Thoracic aorta (tissue), 2 donors: ENCODE results near the gene SFTPD. TPM values are rescaled to one million over a fixed set of nuclear protein-coding genes. Genes with fewer than 3 reads are reported as not detected.
"Not testable (repeated sequence)": the region's sequence is repeated elsewhere in the genome, so short reads cannot be mapped to it uniquely, and the experiment has no call there.

Experiments used
- ATAC-seq: fragments of 150-250 bp; one replicate; pipeline ENCODE4 v1.8.0; 2017; ENCODE audit warnings: low read depth; ENCODE audit not compliant: insufficient number of reproducible peaks, low FRiP score
- DNase-seq: peaks from one replicate; pipeline ENCODE4 v3.0.0-alpha.2; 2020; ENCODE audit warnings: low spot score
- H3K27ac ChIP-seq, 2 donors: fragments of 200-600 bp; sonication (generic); 1 replicate in 1 of 2; 2 replicates in 1 of 2; pipeline ENCODE4 v1.5.1; 2016; ENCODE audit warnings: mild to moderate bottlenecking in 2 of 2, moderate library complexity in 2 of 2
- H3K27me3 ChIP-seq: fragments of 200-600 bp; sonication (generic); replicated peaks from 2 replicates; pipeline ENCODE4 v1.6.0; 2016; ENCODE audit warnings: mild to moderate bottlenecking; ENCODE audit not compliant: insufficient read depth
- H3K36me3 ChIP-seq: fragments of 200-600 bp; sonication (generic); one replicate; pipeline ENCODE4 v1.5.1; 2016
- H3K4me1 ChIP-seq, 2 donors: fragments of 200-600 bp; sonication (generic); 1 replicate in 1 of 2; 2 replicates in 1 of 2; pipeline versions ENCODE4 v1.5.1 to v1.6.0; 2016; ENCODE audit warnings: low read depth in 2 of 2, mild to moderate bottlenecking in 1 of 2; ENCODE audit not compliant: control insufficient read depth in 1 of 2
- H3K4me3 ChIP-seq: fragments of 200-600 bp; sonication (generic); 2 replicates; pipeline ENCODE4 v1.5.1; 2016; ENCODE audit warnings: mild to moderate bottlenecking
- H3K9me3 ChIP-seq: fragments of 200-600 bp; sonication (generic); 2 replicates; pipeline ENCODE4 v1.5.1; 2016
- CTCF ChIP-seq: fragments of 200-600 bp; sonication (generic); IDR thresholded peaks from one replicate; pipeline ENCODE4 v1.5.1; 2019; ENCODE audit warnings: antibody characterized with exemption
- total RNA-seq, 2 donors: library from RNA; depleted of rRNA; stranded (reverse); fragments of >200 nt; gene quantifications; one replicate each; pipeline versions ENCODE4 v1.1.0 to v1.2.3, GENCODE V29; 2016

Gene SFTPD
- total RNA-seq, 2 donors from 2014 or later, result 2.6 TPM; not detected in 1

GRCh38 chr10:79910836-79911235 lies 38.1 kb downstream of the SFTPD start:
- no peak for DNase-seq
- Histone ChIP-seq H3K27me3 (no peaks in the 10 kb centered on the region), H3K4me1 (no peaks in the 10 kb centered on the region), H3K4me3 (no peak overlapping the region), H3K36me3 (no peaks in the 10 kb centered on the region), H3K27ac (no peak overlapping the region), H3K9me3 (no peaks in the 10 kb centered on the region)
- TF ChIP-seq CTCF, result no peak
- no peak for ATAC-seq

- no peaks in the 10 kb centered on the region for H3K4me1 ChIP-seq
- DNase-seq, result no peak
- no peak for ATAC-seq
- H3K36me3 ChIP-seq, result no peaks in the 10 kb centered on the region
- no peak overlapping the region for H3K27ac ChIP-seq
- no peaks in the 10 kb centered on the region for H3K27me3 ChIP-seq
- H3K4me3 ChIP-seq, result no peak overlapping the region
- no peaks in the 10 kb centered on the region for H3K9me3 ChIP-seq
- TF ChIP-seq CTCF, result no peak
These were observed 38.6 kb downstream of the SFTPD start for GRCh38 chr10:79910344-79910743.

GRCh38 chr10:79905322-79906314 lies 43.3 kb downstream of the SFTPD start:
- peak overlapping the region; percentile 75 to 82 for H3K27ac ChIP-seq
- peaks cover 0 to 3% of the 10 kb centered on the region in 2 donors for H3K4me1 ChIP-seq
- peak; percentile 44 for ATAC-seq
- no peak for DNase-seq
- H3K4me3 ChIP-seq, result peak overlapping the region; percentile 77
- TF ChIP-seq CTCF, result no peak
- H3K36me3 ChIP-seq, result no peaks in the 10 kb centered on the region
- H3K27me3 ChIP-seq, result no peaks in the 10 kb centered on the region
- H3K9me3 ChIP-seq, result no peaks in the 10 kb centered on the region

GRCh38 chr10:79904671-79905321 lies 44.1 kb downstream of the SFTPD start:
- Histone ChIP-seq H3K4me1 (peaks cover 0 to 3% of the 10 kb centered on the region in 2 donors), H3K4me3 (peak overlapping the region; percentile 77), H3K36me3 (no peaks in the 10 kb centered on the region), H3K9me3 (no peaks in the 10 kb centered on the region), H3K27me3 (no peaks in the 10 kb centered on the region), H3K27ac (peak overlapping the region; percentile 75 to 82)
- no peak for TF ChIP-seq CTCF
- ATAC-seq (peak; percentile 70), DNase-seq (no peak)

- not testable (repeated sequence) for ATAC-seq, H3K27ac ChIP-seq, H3K4me3 ChIP-seq, H3K27me3 ChIP-seq, H3K36me3 ChIP-seq, H3K4me1 ChIP-seq, DNase-seq, H3K9me3 ChIP-seq
These were observed 47.3 kb downstream of the SFTPD start for GRCh38 chr10:79901571-79901970.
